SKM-1 (cell line): ENCODE data around the gene DIAPH1.
A peak's percentile ranks its signal among the peaks of the same experiment; 100 is the strongest.

Source experiments
- DNase-seq: peaks from one replicate; lab custom pipeline; 2025; ENCODE audit not compliant: unreplicated experiment; lab: John Stamatoyannopoulos, UW

Gene DIAPH1

GRCh38 chr5:141522301-141522700, 96.5 kb downstream of the DIAPH1 start:
- no peak for DNase-seq

- peak; percentile 63 for DNase-seq
Measured at GRCh38 chr5:141521244-141521781, 97.5 kb downstream of the DIAPH1 start.

GRCh38 chr5:141519605-141520565, 98.9 kb downstream of the DIAPH1 start:
- DNase-seq, result no peak

GRCh38 chr5:141518618-141519015, 100.2 kb downstream of the DIAPH1 start:
- DNase-seq, result no peak

DNA sequence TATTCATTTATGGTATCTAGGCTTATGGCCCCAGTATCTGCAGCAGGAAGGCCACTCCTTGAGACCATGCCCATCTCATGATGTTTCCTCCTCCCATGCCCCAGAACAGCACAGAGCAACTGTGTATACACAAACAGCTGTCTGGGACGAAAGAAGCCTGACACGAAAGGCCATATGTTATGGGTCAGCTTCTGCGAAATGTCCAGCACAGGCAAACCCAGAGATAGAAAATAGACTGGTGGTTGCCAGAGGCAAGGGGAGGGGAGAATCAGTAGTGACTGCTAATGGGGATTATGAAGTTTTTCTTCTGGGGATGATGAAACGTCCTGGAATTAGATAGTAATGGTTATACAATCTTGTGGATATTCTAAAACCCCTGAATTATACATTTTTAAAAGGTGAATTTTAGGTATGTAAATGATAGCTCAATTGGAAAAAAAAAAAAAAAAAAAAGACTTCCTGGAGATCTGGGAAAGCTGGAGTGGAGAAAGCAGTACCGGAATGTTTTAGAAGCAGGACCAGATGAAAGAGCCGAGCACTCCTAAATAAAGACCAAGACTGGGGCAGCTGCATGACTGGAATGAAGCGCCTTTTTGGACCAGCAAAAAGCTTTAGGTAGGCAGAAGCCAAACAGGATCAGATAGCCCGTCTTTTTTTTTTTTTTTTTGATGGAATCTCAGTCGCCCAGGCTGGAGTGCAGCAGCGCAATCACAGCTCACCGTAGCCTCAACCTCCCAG, 100.8 kb downstream of the DIAPH1 start:
- no peak for DNase-seq

DNA sequence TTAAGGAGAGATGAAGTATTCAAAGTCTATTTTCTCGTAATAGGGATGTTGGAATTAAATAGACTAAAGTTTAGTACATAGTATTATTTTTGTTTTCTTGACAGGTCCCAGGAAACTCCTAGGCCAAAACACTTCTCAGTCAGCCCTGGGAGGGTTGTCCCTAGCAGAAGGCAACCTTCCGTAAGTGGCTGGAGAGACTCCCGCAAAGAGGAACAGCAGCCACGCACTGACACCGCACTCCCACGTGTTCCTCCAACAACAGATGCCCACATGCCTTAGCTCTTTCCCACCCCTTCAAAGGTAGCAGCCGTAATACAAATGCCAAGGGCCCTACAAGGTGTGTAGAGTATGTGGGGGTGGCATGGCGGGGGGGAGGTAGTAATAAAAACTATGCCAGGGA, 101.5 kb downstream of the DIAPH1 start:
- DNase-seq, result no peak

DNA sequence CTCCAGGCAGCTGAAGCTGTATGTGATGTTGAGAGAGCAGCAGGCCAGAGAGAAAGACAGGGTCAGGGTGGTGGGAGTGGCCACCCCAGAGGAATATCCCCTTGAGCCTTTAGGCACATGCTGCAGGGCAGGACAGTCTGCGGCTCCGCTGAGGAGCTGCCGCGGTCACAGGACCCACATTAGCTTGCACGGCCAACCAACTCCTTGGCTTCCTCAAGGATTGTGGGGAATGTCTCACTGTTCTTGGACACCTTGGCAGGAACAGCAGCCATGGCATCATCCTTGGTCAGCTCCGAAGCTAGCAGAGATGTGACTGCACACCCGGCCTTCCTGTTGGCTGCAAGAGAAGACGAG, 102.2 kb downstream of the DIAPH1 start:
- DNase-seq, result no peak

DNA sequence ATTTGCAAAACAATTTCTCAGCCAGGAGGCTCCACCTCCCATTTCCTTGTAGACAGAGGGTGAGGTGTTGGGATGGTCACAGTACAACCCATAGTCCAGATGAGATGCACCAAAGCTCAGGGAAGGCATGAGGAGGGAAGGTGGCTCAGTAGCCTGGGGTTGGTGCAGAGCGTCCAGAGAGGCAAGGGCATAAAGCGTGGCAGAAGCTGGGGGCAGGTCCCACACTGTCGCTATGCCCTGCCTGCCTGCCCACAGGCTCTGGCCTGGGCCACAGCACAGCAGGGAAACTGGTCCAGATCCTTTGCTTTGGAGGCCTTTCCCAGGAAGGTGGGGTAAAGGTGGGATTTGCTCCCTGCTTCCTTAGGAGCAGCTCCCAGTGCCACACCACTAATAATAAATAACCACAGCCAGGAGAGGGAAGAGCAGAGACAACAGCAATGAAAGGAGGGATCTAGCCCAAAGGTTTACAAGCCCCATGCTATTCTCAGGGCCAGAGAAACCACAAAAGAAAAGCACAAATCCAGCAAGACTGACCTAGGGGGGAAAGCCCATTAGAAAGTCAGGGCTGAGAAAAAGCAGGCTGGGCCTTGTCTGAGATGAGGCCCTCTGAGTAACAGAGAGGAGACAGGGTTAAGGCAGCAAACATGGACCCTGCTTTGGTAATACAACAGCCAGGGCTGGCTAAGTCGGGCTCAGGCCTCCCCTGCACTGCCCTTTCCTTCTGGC, 102.7 kb downstream of the DIAPH1 start:
- DNase-seq, result no peak

GRCh38 chr5:141515141-141515540, 103.7 kb downstream of the DIAPH1 start:
- no peak for DNase-seq

DNA sequence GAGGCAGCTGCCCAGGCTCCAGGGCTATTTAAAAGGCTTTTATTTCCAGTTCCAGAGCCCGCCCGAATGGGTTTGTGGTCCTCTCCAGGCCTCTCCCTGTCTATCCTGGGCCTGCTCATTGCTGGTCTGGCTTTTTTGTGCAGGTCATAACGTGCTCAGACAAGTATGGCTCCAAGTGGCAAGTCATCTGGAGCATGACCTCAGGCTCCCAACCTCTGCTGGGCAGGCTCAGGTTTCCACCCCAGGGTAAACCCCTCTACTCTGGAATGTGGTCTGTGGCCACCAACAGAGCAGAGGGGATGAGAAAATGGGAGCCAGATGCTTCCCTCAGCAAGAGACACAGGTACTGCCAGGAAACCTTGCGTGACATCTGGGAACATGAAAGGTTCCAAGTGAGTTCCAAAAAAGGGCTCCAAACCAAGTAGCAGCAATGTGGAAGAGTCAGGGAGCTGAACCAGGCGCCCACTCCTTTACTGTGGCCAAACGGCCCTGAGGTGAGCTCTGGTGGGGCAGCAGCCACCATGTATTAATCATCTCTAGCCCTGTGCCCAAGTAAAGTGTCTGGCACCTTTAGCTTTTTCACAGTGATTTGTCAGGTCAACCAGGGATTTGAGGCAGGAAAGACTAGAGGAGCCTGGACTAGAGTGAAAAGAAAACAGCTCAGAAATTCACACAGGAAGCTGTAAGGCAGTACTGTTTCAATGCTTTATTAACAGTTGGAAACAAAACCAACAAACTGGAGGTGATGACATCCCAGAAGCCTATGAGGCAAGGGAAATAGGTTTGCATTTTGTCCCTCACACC, 104.3 kb downstream of the DIAPH1 start:
- no peak for DNase-seq

DNA sequence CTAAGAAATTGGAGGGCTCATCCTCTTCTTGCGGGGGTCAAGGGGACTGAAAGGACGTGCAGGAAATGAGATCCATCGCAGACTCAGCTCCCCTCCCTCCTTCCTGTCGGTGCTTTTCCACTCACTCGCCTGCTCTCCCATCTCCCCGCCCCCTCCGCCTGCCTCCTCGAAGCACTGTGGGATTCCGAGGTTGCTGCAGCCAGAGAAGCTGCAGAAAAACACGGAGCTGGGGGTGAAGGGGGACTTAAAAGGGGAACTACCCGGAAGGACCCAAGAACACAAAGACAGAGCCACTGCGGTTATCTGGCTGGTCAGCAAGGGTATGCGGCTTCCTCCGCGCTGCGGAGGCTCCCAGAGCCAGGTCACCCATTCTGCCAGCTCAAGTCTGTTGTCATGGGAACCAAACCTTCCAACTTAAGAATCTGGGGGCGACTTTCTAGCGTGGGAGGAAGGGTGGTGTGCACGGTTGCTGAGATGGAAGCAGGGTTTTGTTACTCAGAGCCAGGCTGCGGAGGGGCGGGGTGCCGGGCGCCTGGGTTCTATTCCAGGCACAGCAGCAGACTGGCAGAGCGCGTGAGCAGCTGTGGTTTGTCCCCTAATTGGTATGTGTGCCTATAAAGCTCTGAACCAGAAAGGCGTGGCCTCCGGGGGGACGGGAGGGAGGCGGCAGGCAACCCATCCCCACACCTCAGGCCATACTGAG, 105.0 kb downstream of the DIAPH1 start:
- no peak for DNase-seq

DNA sequence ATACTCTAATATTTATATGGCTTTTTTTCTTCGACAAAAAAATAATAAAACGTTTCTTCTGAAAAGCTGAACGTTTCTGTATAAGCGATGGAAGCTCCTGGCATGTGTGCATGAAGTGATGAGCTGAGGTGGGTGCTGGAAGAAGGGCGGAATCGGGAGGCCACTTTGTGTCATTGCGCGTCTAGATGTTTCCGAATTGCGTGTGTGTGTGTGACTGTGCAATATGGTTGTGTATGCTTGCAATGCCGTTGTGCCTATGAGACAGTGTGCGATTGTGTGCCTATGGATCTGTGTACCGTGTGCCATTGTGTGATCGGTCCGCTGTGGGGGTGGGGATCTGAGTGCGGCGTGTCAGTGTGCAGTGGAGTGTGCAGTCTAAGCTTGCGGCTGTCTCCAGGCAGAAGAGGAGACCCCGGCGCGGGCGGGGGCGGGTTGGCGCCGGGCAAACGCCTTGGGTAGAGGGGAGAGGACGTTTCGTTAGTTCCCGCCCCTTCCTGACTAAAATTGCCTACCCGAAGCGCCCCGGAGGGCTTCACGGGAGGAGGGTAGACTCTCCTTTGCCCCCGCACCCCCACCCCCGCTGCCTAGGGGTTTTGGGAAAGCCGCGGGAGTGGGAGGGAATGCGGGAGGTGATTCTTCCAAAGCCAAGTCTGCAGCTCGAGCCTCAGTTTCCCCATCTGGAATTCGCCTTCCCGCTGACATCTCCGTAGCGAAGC, 105.7 kb downstream of the DIAPH1 start:
- no peak for DNase-seq

GRCh38 chr5:141512390-141512910, 106.3 kb downstream of the DIAPH1 start:
- peak; percentile 19 for DNase-seq

GRCh38 chr5:141511771-141512325, 107.0 kb downstream of the DIAPH1 start:
- DNase-seq, result no peak

- DNase-seq, result no peak
Measured at GRCh38 chr5:141510850-141511601, 107.8 kb downstream of the DIAPH1 start.

DNA sequence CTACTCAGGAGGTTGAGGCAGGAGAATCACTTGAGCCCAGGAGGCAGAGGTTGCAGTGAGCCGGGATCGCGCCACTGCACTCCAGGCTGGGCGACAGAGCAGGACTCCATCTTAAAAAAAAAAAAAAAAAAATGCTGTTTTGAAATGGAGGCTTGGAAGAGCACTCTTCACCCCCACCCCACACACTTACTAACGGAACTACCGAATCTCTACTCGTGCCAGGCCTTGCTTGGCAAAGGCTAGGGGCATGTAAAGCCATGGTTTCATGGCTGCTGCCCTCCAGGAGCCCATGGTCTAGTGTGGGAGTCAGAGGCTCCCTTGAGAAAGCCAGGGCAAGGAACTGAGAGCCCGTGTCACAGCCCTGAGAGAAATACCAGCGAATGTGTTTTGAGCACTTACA, 108.6 kb downstream of the DIAPH1 start:
- DNase-seq, result no peak

GRCh38 chr5:141508798-141509611, 109.8 kb downstream of the DIAPH1 start:
- DNase-seq, result no peak
